Activated gamma-delta T cell treated with Interleukin-2 at 50 U/mL for 16 hours (primary cell): ENCODE results near the gene CEP350.

Experiments
- DNase-seq: peaks from one replicate; pipeline ENCODE4 v3.0.0-alpha.2; 2020

The CEP350 gene

DNA sequence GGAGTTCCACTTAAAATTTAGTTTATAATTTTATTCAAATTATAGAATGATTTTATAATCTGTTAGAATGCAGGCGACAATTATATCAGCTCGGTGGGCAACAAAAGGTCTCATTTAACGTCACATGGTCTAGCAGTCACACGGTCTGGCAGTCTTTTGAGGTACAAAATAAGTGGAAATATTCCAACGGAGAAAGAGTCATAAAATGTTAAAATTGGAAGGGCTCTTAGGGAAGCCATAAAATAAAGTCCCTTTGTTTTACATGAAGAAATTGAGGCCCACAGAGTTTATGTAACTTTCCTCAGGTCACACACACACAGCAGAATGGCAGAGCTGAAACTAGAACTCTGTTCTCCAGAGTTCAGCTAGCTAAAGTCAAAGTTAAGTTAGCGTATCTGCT lies 115.7 kb downstream of the CEP350 start:
- DNase-seq: no peak

DNA sequence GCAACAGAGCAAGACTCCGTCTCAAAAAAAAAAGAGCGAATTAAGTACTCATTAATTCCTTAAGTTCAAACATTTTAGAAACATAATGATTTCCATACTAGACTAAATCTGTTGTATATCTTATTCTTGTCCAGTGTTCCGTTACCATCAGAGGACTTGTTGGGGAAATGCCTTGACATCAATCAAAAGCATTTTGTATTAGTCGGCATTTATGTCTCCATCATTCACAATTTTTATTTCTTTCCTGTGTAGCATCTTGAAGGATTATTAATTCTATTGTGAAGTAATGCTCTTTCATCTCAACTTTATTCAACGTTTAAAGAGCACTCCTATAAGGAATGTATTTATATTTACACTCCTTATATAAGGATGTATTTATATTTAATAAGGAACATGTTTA lies 117.1 kb downstream of the CEP350 start:
- no peak for DNase-seq

DNA sequence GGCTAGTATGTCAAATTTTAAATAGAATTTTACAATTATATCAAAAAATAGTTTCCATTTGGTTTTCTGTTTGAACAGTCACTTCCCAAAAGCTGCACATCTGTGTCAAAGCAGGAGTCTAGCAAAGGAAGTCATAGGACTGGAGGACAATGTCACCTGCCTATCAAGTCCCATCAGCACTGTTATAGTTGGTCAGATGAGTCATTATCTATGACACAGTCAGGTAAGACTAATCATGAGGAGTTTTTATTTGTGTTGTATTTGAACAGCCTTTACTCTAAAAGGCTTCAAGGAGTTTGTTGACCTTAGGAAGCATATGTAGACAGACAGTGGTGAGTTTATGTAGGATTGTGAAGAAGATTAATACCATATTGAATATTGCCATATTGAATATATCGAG lies 125.8 kb downstream of the CEP350 start:
- no peak for DNase-seq

DNA sequence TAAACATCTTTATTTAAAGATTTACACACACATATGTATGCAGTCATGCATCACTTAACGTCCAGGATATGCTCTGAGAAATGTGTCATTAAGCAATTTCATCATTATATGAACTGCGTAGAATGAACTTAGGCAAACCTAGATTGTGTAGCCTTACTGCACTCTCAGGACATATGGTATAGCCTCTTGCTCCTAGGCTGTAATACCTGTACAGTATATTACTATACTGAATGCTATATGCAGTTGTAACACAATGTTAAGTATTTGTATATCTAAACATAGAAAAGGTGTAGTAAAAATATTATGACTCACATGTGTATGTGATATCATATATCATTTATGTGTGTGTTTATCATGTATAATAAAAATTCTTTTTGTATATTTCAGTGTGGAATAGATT lies 126.9 kb downstream of the CEP350 start:
- no peak for DNase-seq

DNA sequence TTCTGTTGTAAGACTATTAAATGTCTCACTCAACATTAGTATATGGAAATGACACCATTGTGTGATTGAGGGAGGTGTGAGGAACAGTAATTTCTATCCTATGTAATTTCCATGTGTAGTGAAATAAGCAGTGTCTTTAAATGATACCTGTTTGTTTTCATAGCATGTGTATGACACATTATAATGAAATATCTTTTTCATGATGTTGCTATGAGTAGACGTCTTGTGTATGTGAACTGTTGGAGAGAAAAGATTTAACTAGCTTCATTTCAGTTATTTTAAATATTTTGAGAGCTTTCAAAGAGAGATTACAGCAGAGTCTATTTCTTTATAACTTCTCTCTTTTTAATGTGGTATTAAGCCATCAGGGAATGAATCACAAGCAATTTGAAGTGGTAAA lies 128.6 kb downstream of the CEP350 start:
- DNase-seq: no peak

DNA sequence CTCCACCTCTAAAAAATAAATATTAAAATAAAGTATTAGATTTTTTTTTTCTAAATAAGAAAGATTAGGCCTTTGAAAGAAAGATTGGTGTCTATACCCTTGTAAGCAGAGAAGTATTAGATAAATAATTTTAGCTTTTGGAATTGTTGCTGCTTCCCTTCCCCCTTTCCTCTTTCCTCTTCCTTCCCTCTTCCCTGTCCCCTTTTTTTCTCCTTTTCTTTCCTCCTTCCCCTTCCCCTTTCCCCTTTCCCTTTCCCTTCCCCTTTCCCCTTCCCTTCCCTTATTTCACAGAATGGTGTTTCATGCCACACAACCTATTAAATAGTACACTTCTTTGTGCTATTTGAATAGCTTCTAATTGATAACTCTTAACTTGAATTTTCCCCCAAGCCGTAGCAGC lies 130.3 kb downstream of the CEP350 start:
- no peak for DNase-seq

DNA sequence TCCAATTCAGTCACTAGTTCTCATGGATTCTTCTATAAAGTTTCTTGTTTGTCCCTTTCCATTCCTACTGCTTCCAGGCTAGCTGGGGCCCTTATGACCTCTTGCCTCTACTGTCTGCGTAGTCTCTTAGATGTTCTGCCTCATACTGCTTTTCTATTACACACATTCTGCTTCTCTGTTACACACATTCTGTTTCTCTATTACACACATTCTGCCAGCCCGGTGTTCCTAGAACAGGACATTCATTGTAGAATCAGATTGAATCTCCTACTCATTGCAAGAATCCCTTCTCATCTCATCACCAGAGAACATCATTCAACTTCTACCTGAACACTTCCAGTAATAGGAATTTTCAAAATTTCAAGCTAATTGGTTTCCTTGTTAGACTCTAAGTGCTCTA lies 130.7 kb downstream of the CEP350 start:
- DNase-seq: no peak

DNA sequence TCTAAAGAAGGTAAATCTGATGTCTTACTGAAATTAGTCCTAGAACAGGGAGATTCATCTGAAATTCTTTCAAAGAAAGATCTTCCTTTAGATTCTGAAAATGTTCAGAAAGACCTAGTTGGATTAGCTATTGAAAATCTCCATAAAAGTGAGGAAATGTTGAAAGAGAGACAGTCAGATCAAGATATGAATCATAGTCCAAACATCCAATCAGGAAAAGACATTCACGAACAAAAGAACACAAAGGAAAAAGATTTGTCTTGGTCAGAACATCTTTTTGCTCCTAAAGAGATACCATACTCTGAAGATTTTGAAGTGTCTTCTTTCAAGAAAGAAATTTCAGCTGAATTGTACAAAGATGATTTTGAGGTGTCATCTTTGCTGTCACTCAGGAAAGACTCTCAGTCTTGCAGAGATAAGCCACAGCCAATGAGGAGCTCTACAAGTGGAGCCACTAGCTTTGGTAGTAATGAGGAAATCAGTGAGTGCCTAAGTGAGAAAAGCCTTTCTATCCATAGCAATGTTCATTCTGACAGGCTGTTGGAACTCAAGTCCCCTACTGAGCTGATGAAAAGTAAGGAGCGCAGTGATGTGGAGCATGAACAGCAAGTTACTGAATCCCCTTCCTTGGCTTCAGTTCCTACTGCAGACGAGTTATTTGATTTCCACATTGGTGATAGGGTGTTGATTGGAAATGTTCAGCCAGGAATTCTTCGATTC lies 138.5 kb downstream of the CEP350 start:
- DNase-seq: no peak

DNA sequence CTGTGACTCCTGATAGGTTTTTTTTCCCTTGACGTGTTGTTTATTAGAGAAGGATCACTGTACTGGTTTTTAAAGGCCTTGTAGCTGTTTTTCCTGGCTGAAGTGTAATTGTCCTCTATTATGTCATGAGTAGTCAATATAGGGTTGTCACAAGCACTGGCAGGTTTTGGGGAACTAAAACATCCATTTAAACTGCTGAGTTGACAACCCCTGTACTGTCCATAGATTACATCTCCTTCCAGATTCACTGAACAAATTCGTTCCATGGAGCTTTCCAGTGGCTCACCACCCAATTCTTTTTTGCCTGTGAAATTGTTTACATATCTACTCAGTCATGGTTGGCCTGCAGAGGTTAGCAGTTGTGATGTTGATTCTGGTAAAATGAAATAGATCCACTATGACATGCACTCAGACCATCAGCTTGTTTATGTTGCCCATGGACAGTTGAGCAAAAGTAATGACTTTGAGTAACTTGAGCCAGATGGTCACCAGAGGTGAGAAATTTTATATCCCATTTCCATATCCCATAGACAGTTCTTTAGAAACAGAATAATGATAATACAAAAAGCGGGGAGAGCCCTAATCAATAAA lies 140.2 kb downstream of the CEP350 start:
- DNase-seq: no peak

DNA sequence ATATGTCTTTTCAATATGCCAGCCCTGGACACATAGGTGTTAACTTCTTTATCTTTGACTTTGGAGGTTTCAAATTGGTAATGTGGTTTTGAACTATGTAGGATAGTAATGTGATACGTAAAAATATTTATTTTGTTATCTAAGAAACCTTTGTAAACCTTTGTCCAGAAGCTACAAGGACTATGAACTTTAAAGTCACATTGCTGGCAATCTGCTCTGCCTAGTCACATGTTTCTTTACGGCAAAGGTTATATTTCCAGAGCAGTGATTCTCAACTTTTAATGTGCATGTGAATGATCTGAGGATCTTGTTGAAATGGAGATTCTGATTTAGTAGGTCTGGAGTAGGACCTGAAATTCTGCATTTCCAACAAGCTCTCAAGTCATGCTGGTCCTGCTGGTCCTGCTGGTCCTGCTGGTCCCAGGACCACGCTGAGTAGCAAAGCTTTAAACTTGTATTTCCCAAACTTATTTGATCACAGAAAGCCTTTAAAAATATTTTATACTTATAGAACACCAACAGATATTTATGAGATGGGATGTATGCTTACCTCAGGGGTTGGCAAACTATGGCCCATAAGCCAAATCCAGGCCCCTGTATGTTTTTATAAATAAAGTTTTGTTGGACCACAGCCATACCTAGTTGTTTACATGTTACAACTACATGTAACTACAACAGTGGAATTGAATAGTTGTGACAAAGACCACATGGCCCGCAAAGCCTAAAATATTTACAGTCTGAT lies 142.1 kb downstream of the CEP350 start:
- no peak for DNase-seq

DNA sequence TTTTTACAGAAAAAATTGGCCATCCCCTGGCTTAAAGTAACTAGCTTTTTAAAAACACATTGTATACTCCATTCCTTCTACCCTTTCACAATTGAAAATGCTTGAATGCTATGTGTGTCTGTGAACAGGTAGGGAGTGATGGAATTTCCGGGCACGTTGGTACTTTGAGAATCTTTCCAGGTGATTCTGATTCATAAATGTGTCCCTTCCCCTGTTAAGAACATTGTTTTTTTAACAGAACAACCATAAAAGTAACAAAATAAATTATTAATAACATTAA lies 142.7 kb downstream of the CEP350 start:
- DNase-seq: no peak

DNA sequence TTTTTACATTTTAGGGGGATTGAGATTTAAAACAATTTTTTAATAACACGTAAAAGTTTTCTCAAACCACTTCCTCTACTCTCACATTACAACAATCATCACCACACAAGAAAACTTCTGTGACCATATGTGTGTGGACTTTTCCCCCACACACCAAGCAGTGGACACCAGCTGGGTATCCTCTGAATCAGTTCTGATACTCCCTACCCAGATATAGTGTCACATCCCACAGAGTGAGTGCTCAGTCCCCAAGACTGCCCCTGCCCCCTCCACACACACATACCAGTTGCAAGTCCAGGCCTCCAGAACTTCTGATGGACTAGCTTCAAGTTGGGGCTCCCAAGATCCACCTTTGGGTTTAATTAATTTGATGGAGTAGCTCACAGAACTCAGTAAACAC lies 146.8 kb downstream of the CEP350 start:
- no peak for DNase-seq

DNA sequence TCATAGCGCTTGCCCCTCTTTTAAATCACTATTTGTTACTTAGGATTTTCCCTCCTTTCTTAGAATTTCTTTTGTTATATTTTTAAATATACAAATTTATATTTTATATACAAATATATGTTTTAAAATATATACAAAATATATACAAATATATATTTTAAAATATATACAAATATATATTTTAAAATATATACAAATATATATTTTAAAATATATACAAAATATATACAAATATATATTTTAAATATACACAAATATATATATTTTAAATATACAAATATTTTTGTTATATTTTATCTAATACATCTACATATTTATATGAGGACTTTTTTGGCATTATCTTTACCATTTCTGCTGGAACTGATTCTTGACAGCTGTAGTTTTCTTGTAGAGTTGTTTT lies 149.2 kb downstream of the CEP350 start:
- DNase-seq: no peak

DNA sequence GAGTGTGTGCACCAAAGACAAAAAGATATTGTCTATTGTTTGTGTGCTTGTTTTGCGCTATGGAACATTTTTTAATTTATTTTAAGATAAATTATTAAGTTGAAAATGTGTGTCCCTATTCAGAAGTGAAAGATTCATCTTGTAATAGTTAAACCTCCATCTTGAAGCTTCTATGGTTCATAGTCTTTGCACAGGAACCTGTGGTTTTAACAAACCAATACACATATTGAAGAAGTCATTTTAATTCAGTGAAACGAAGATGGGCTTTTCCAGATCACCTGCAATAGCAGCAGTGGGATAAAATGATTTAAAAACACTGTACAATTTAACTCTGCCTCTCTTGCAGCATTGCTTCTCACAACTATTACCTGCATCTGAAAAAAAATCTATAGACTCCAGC lies 157.5 kb downstream of the CEP350 start:
- DNase-seq: no peak

DNA sequence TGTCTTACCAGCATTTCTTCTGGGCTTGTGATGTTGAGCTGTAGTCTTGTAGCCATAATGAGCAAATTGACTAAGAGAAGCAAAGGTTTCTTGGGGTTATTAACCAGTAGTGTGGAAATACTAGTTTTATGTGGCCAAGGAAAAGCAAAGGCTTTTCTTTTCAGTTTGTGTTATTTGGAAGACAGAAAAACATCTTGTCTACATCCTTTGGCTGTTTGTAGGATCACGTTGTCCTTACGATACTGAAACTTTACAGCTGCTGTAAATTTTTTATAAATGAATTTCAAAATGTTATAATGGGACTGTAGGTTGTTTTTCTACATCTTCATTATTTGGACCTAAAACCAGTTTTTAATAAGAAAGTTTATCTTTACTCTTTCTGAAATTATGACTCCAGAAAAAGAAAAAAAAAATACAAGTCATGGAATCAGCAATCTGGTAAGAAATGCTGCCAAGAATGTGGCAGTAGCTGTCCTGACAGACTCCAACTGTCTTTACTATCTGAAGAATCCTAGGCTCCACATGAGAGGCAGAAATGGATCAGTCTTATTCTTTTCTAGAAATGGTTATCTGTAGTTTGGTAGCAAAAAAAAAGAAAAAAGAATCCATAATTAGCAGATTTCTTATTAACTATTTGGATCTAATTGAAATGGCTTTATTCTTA lies 158.5 kb downstream of the CEP350 start:
- DNase-seq: no peak

DNA sequence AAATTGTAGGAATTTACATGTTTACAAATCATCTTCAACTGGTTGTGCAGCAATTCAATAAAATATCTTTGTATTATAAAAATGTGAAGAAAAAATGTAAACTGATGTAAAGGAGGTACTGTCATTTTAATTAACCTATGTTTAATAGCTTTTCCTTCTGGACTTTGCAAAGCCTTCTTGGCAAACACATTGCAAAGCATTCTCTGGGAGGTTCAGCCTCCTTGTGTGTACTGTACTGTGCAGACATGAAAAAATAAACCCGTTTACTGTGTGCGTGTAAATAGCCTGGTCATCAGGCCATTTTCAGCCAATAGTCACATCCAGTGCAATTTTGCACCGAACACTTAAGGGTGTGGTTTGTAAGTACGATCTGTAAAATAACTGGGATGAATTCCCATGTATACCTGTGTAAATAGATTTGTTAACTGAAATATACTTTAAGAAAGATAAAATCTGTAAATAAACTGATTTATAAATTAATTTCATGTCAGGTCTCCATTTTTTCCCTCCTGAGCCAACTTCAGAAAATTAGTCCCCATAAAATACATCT lies 159.9 kb downstream of the CEP350 start:
- DNase-seq: no peak

DNA sequence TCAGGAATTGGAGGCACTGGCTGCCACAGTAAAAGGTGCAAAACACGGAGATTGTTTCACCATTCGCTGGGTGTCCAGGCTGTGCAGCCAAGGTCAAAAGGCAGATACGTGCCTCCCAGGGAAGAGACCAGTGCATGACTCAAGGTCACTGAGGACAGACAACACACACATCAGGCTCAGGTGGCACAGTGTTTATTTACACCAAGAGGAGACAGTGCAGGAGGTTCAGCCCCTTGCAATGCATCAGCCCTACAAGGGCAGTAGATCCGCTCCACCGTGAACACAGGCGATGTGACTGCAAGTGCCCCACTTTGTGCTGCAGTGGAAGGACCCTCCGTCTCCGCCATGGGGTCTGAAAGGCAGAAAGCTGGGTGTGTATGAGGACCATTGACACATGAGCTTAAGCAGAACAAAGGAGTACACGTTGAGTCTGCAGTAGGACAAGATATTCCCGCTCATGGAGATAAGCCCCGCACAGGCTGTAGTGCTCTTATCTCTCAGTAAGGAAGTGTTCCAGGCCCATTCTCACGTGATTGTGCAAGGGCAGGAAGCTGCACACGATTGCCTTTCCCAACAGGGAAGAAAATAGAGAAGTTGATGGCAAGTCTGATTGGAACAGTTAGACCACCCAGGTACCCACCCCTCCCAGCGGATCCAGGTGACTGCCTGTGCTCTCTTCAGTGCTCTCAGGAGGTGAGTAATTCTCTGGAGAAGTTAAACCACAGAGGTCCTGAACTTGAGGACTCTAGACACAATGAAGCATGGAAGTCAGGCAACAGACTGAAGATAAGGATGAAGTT lies 162.6 kb downstream of the CEP350 start:
- no peak for DNase-seq

DNA sequence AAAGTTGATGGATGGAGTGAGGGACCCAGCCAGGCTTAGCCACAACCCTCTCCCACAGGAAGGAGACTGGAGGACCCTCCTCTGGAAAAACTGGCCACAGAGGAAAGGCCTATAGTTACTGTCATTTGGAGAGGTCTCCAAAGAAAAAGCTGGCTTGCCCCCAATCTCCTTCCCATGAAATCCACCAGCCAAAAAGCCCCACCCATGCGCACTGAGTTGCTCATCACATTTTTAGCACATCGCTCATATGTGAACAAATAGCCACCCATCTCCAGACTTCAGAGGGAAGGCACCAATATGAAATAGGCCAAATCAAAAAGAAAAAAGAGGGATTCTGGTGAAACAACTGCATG lies 163.1 kb downstream of the CEP350 start:
- DNase-seq: no peak

DNA sequence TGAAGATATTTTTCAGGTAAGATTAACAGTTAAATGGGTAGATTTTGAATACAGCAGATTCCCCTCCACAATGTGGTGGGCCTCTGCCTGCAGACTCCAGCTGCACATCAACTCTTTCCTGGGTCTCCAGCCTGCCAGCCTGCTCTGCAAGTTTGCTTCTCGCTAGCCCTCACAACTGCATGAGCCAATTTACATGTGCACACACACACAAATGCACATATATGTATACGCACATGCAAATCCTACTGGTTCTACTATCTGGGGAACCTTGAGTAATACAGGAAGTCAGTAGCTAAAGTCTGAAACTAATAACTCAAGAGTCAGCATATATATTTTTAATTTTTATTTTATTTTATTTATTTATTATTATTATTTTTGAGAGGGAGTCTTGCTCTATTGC lies 165.2 kb downstream of the CEP350 start:
- no peak for DNase-seq

DNA sequence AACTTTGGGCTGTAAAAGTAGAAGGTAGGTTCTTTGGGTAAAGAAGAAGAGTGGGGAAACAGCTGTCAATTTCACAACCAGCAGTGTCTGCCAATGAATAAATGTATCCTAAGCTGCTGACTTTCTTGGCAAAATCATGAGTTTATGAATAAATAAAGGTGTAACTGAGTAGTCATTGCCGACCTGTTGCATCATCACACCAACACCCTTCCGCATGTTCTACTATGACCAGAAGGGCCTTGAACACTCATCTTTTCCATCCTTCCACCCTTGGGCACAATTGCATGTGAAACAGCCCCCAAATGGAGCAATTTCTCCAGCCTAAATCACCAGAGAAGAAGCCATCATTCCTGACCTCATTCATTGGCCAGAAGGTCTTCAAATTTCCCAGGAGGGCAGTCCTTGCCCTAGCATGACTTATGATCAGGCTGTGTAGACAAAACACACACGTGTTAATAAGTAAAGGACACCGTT lies 168.9 kb downstream of the CEP350 start:
- no peak for DNase-seq

DNA sequence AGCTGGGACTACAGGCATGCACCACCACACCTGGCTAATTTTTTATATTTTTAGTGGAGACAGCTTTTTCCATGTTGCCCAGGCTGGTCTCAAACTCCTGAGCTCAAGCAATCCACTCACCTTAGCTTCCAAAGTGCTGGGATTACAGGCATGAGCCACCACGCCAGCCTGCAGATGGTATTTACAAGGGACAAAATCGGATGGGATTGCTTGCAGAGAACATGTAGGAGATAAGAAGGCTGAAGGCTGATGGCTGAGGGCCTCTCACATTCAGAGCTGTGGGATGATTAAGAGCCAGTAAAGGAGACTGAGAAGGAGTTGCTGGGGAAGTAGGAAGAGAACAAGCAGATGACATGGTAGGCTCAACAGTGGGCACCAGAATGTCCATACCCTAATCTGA lies 176.0 kb downstream of the CEP350 start:
- no peak for DNase-seq

DNA sequence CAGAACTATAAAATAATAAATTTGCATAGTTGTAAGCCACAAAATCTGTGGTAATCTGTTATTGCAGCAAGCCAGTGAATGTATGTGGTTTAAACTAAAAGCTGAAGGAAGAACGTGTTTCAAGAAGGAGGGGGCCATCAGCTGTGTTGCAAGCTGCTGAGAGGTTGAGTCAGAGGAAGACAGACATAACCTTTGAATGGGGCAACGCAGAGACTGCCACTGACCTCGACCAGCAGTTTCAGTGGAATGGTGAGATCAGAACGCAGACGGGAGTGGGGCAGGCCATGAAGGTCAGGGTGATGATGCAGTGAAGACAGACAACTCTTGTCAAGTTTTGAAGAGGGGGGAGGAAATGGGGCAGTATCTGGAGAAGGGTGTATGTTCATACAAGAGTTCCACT lies 176.9 kb downstream of the CEP350 start:
- no peak for DNase-seq

DNA sequence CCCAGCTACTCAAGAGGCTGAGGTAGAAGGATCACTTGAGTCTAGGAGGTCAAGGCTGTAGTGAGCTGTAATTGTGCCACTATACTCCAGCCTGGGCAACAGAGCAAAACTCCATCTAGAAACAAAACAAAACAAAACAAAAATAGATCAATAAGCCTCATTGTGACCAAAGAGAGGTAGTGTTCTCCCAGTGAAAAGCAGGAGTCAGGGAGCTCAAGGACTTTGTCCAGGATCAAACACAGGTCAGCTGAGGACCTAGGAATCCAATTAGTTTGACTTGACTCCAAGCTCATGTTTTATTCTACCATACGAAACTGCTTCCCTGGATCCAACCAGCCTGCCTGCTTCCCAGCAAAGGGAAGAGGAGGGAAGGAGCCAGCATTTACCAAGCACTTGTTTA lies 178.6 kb downstream of the CEP350 start:
- no peak for DNase-seq
